WTC11 (cell line): ENCODE measurements around the gene MRPL28. TPM values are rescaled to one million over a fixed set of nuclear protein-coding genes. Genes with fewer than 3 reads are reported as not detected.

Source experiments
- ATAC-seq: fragments of 200-7000 bp; cut with Tn5 transposase; 2 replicates; pipeline ENCODE4 v1.10.0; 2021; ENCODE audit warnings: mild to moderate bottlenecking, moderate library complexity
- CTCF ChIA-PET: fragments of 300-600 bp; sonication (Branson Sonifier 250); formaldehyde crosslinking; loops from one replicate; lab custom pipeline; 2021; ENCODE audit warnings: antibody characterized with exemption; lab: Charles Lee
- POLR2A ChIA-PET: fragments of 350-600 bp; sonication (Branson Sonifier 250); formaldehyde crosslinking; loops from one replicate; lab custom pipeline; 2021; ENCODE audit warnings: antibody characterized with exemption; lab: Charles Lee
- DNase-seq: peaks from one replicate; pipeline ENCODE4 v3.0.0; 2021; ENCODE audit warnings: low spot score
- H3K27ac Mint-ChIP-seq: 2 replicates; pipeline ENCODE4 v1.8.0; 2021; ENCODE audit warnings: mixed read lengths
- H3K27me3 Mint-ChIP-seq: 2 replicates; pipeline ENCODE4 v1.8.0; 2021; ENCODE audit warnings: low read depth, mild to moderate bottlenecking, moderate library complexity, mixed read lengths
- H3K36me3 Mint-ChIP-seq: 2 replicates; pipeline ENCODE4 v1.8.0; 2021; ENCODE audit warnings: mixed read lengths
- H3K4me1 Mint-ChIP-seq: 2 replicates; pipeline ENCODE4 v1.8.0; 2022; ENCODE audit warnings: mixed read lengths
- H3K4me3 Mint-ChIP-seq: 2 replicates; pipeline ENCODE4 v1.8.0; 2021; ENCODE audit warnings: mild to moderate bottlenecking, moderate library complexity, mixed read lengths
- H3K9me3 Mint-ChIP-seq: 2 replicates; pipeline ENCODE4 v1.8.0; 2021; ENCODE audit warnings: mixed read lengths
- E2F4 ChIP-seq: sonication (generic); formaldehyde crosslinking; IDR thresholded peaks from 2 replicates; pipeline ENCODE4 v1.8.1; 2022; ENCODE audit warnings: low read depth, mild to moderate bottlenecking, moderate library complexity, missing genetic modification reagents, borderline replicate concordance
- ELF4 ChIP-seq: sonication (generic); formaldehyde crosslinking; IDR thresholded peaks from 2 replicates; pipeline ENCODE4 v1.8.1; 2022; ENCODE audit warnings: low read depth, mild to moderate bottlenecking, moderate library complexity, missing genetic modification reagents
- EMX1 ChIP-seq: fragments of 250-450 bp; sonication (Bioruptor Pico); IDR thresholded peaks from 2 replicates; pipeline ENCODE4 v1.8.0; 2021; ENCODE audit warnings: mild to moderate bottlenecking
- ESRRA ChIP-seq: sonication (generic); formaldehyde crosslinking; IDR thresholded peaks from 2 replicates; pipeline ENCODE4 v1.8.1; 2022; ENCODE audit warnings: mild to moderate bottlenecking, missing genetic modification reagents, borderline replicate concordance
- GABPB1 ChIP-seq: sonication (generic); formaldehyde crosslinking; IDR thresholded peaks from 2 replicates; pipeline ENCODE4 v1.8.1; 2023; ENCODE audit warnings: mild to moderate bottlenecking, missing genetic modification reagents
- GTF2I ChIP-seq: fragments of 250-450 bp; sonication (Bioruptor Pico); conservative IDR thresholded peaks from 2 replicates; pipeline ENCODE4 v1.4.0; 2021; ENCODE audit warnings: mild to moderate bottlenecking
- JAZF1 ChIP-seq: fragments of 250-450 bp; sonication (Bioruptor Pico); IDR thresholded peaks from 2 replicates; pipeline ENCODE4 v1.9.0; 2021; ENCODE audit warnings: moderate library complexity, mild to moderate bottlenecking, inconsistent platforms
- MXD4 ChIP-seq: fragments of 250-450 bp; sonication (Bioruptor Pico); IDR thresholded peaks from 2 replicates; pipeline ENCODE4 v1.8.0; 2021; ENCODE audit warnings: mild to moderate bottlenecking, moderate library complexity, borderline replicate concordance
- PRRX2 ChIP-seq: fragments of 250-450 bp; sonication (Bioruptor Pico); IDR thresholded peaks from 2 replicates; pipeline ENCODE4 v1.8.0; 2021; ENCODE audit warnings: mild to moderate bottlenecking
- SP1 ChIP-seq: sonication (generic); formaldehyde crosslinking; conservative IDR thresholded peaks from 2 replicates; pipeline ENCODE4 v1.8.1; 2022; ENCODE audit warnings: missing genetic modification reagents
- TCF7 ChIP-seq: sonication (generic); formaldehyde crosslinking; IDR thresholded peaks from 2 replicates; pipeline ENCODE4 v1.8.0; 2022; ENCODE audit warnings: mild to moderate bottlenecking, low read depth, missing genetic modification reagents, moderate library complexity
- ZBTB21 ChIP-seq: sonication (generic); formaldehyde crosslinking; IDR thresholded peaks from 2 replicates; pipeline ENCODE4 v1.8.1; 2023; ENCODE audit warnings: mild to moderate bottlenecking, missing genetic modification reagents, borderline replicate concordance
- ZNF121 ChIP-seq: sonication (generic); formaldehyde crosslinking; IDR thresholded peaks from 2 replicates; pipeline ENCODE4 v1.8.0; 2023; ENCODE audit warnings: missing genetic modification reagents
- ZNF263 ChIP-seq: sonication (generic); formaldehyde crosslinking; IDR thresholded peaks from 2 replicates; pipeline ENCODE4 v1.8.1; 2022; ENCODE audit warnings: low read depth, mild to moderate bottlenecking, moderate library complexity, missing genetic modification reagents
- ZNF317 ChIP-seq: sonication (generic); formaldehyde crosslinking; IDR thresholded peaks from 2 replicates; pipeline ENCODE4 v1.8.1; 2023; ENCODE audit warnings: low read depth, mild to moderate bottlenecking, moderate library complexity, missing genetic modification reagents, borderline replicate concordance
- ZNF416 ChIP-seq: fragments of 250-450 bp; sonication (Bioruptor Pico); IDR thresholded peaks from 2 replicates; pipeline ENCODE4 v1.9.0; 2021; ENCODE audit warnings: mild to moderate bottlenecking, inconsistent platforms
- total RNA-seq: library from RNA; stranded (reverse); gene quantifications from 3 replicates; pipeline ENCODE4 v1.2.3, GENCODE V29; 2021
- TF ChIP-seq, protein P1 (sequence below): sonication (generic); formaldehyde crosslinking; IDR thresholded peaks from 2 replicates; pipeline ENCODE4 v1.8.1; 2022; ENCODE audit warnings: low read depth, missing genetic modification reagents, borderline replicate concordance
- TF ChIP-seq, protein P2 (sequence below): fragments of 250-450 bp; sonication (Bioruptor Pico); IDR thresholded peaks from 2 replicates; pipeline ENCODE4 v1.9.0; 2021; ENCODE audit warnings: mild to moderate bottlenecking, borderline replicate concordance
- TF ChIP-seq, protein P3 (sequence below): sonication (generic); formaldehyde crosslinking; IDR thresholded peaks from 2 replicates; pipeline ENCODE4 v1.8.0; 2022; ENCODE audit warnings: mild to moderate bottlenecking, missing genetic modification reagents
- TF ChIP-seq, protein P4 (sequence below): fragments of 250-450 bp; sonication (Bioruptor Pico); conservative IDR thresholded peaks from 2 replicates; pipeline ENCODE4 v1.9.0; 2021; ENCODE audit warnings: mild to moderate bottlenecking
- TF ChIP-seq, protein P5 (sequence below): sonication (generic); formaldehyde crosslinking; IDR thresholded peaks from 2 replicates; pipeline ENCODE4 v1.8.0; 2022; ENCODE audit warnings: mild to moderate bottlenecking, missing genetic modification reagents

Gene MRPL28
- total RNA-seq, 1 experiment from 2014 or later = 119 TPM

DNA sequence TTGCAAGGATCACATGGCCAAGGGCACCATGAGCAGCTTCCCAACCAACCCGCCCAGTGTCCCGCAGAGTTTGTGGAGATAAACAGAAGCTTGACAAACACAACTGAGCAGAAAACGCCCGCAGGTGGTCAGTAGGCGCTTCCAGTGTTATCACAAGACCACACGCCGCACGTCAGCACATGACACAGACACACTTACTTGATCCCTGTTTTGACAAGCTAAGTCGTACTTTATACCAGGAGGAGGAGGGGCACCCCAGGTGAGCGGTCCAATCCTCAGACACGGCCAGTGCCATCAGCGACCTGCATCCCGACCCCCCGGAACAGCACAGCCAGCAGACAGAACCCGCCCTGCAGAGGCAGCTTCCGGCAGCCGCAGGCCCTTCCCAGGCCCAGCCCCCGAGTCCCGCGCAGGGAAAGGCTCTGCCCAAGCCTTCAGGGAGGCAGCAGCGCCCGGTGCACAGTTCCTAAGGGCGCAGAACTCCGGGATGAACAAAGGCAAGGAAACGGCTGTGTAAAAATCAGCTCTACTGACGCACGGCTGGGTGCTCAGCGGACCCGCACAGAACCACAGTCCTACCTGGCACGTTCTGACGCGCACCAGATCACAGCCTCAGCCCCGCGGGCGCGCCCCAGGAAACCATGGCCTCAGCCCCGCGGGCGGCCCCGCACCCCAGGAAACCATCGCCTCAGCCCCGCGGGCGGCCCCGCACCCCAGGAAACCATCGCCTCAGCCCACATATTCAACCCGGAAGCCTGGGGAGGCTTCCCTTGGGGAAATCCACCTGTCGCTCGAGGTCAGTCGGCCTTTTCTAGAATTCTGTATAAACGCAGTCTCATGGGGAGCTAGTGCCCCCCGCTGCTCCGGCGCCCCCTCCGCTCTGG is 45.6 kb downstream of the MRPL28 start:
- POLR2A ChIA-PET = interaction anchor here (0.6 kb wide), 1 partner anchor 942 kb away, joined by 3 read pairs; no protein-coding TSS in a partner anchor
- Mint-ChIP-seq H3K27ac (peak overlapping the region; percentile 30; the same call in 1 of the 2 replicates), H3K4me1 (peaks cover 16% of the 10 kb centered on the region), H3K36me3 (no peaks in the 10 kb centered on the region), H3K27me3 (no peaks in the 10 kb centered on the region), H3K9me3 (no peaks in the 10 kb centered on the region), H3K4me3 (no peak overlapping the region)
- TF ChIP-seq, protein P1, sequence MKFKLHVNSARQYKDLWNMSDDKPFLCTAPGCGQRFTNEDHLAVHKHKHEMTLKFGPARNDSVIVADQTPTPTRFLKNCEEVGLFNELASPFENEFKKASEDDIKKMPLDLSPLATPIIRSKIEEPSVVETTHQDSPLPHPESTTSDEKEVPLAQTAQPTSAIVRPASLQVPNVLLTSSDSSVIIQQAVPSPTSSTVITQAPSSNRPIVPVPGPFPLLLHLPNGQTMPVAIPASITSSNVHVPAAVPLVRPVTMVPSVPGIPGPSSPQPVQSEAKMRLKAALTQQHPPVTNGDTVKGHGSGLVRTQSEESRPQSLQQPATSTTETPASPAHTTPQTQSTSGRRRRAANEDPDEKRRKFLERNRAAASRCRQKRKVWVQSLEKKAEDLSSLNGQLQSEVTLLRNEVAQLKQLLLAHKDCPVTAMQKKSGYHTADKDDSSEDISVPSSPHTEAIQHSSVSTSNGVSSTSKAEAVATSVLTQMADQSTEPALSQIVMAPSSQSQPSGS (CRISPR knock-in tag) = no peak
- TF ChIP-seq ESRRA (CRISPR knock-in tag) (no peak), TCF7 (no peak), MXD4 (CRISPR knock-in tag) (no peak), SP1 (no peak), PRRX2 (CRISPR knock-in tag) (no peak), GTF2I (CRISPR knock-in tag) (no peak), JAZF1 (CRISPR knock-in tag) (no peak), ZNF416 (CRISPR knock-in tag) (no peak), E2F4 (CRISPR knock-in tag) (no peak)
- TF ChIP-seq, protein P2, sequence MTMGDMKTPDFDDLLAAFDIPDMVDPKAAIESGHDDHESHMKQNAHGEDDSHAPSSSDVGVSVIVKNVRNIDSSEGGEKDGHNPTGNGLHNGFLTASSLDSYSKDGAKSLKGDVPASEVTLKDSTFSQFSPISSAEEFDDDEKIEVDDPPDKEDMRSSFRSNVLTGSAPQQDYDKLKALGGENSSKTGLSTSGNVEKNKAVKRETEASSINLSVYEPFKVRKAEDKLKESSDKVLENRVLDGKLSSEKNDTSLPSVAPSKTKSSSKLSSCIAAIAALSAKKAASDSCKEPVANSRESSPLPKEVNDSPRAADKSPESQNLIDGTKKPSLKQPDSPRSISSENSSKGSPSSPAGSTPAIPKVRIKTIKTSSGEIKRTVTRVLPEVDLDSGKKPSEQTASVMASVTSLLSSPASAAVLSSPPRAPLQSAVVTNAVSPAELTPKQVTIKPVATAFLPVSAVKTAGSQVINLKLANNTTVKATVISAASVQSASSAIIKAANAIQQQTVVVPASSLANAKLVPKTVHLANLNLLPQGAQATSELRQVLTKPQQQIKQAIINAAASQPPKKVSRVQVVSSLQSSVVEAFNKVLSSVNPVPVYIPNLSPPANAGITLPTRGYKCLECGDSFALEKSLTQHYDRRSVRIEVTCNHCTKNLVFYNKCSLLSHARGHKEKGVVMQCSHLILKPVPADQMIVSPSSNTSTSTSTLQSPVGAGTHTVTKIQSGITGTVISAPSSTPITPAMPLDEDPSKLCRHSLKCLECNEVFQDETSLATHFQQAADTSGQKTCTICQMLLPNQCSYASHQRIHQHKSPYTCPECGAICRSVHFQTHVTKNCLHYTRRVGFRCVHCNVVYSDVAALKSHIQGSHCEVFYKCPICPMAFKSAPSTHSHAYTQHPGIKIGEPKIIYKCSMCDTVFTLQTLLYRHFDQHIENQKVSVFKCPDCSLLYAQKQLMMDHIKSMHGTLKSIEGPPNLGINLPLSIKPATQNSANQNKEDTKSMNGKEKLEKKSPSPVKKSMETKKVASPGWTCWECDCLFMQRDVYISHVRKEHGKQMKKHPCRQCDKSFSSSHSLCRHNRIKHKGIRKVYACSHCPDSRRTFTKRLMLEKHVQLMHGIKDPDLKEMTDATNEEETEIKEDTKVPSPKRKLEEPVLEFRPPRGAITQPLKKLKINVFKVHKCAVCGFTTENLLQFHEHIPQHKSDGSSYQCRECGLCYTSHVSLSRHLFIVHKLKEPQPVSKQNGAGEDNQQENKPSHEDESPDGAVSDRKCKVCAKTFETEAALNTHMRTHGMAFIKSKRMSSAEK (CRISPR knock-in tag) = no peak
- TF ChIP-seq, protein P3, sequence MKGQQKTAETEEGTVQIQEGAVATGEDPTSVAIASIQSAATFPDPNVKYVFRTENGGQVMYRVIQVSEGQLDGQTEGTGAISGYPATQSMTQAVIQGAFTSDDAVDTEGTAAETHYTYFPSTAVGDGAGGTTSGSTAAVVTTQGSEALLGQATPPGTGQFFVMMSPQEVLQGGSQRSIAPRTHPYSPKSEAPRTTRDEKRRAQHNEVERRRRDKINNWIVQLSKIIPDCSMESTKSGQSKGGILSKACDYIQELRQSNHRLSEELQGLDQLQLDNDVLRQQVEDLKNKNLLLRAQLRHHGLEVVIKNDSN (CRISPR knock-in tag) = no peak
- TF ChIP-seq, protein P4, sequence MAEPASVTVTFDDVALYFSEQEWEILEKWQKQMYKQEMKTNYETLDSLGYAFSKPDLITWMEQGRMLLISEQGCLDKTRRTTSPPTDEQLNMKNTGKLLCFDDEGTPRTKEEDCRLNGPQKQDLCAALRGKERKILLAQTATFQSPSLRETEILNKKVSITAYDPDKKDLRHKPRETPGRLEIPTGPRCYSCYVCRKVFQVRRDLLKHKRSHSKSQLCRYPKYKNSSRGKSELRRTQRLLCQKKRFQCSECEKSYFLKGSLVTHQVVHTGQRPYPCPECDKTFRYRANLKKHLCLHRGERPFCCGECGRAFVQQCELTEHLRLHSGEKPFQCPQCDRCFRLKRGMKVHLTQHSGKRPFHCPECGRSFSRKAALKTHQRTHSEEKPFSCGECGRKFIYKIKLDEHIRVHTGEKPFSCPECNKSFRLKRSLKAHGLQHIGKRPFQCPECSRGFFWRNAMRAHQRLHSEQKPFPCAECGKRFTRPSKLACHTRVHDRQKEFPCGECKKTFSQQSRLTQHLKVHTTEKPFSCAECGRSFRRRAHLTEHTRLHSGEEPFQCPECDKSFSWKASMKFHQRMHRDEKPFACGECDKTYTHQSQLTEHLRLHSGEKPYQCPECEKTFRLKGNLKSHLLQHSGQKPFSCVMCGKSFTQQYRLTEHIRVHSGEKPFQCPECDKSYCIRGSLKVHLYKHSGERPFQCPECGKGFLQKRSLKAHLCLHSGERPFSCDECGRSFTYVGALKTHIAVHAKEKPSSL (CRISPR knock-in tag) = no peak
- CTCF ChIA-PET = interaction anchor here (0.5 to 1.2 kb wide), 3 partner anchors 28 to 1577 kb away, joined by 3 to 8 read pairs (median 4); no protein-coding TSS in a partner anchor
- DNase-seq (peak; percentile 49), ATAC-seq (peak; percentile 57)

DNA sequence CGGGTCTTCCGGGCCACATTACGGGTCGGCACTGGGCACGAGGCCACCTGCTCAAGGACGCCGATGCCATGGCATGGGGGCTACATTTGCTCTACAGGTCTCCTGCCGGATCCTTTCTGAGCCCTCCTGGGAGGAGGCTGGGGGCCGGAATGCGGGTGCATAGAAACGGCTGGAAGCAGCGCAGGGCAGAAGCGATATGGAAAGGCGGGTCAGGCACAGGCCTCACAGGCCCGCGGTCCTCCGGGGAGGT is 46.2 kb downstream of the MRPL28 start:
- H3K27ac Mint-ChIP-seq = no peak overlapping the region
- DNase-seq (no peak), ATAC-seq (no peak)
- H3K4me1 Mint-ChIP-seq = peaks cover 19% of the 10 kb centered on the region
- H3K9me3 Mint-ChIP-seq = no peaks in the 10 kb centered on the region
- ChIA-PET POLR2A (interaction anchor here (0.6 kb wide), 1 partner anchor 943 kb away, joined by 3 read pairs; no protein-coding TSS in a partner anchor), CTCF (interaction anchor here (0.5 to 1.1 kb wide), 2 partner anchors 29 to 1577 kb away, joined by 4 to 8 read pairs; no protein-coding TSS in a partner anchor)
- no peaks in the 10 kb centered on the region for H3K27me3 Mint-ChIP-seq
- H3K4me3 Mint-ChIP-seq = no peak overlapping the region
- H3K36me3 Mint-ChIP-seq = peaks cover under 1% of the 10 kb centered on the region; the same call in 1 of the 2 replicates
- TF ChIP-seq ZNF263 (no peak), GABPB1 (CRISPR knock-in tag) (no peak), PRRX2 (CRISPR knock-in tag) (no peak), EMX1 (CRISPR knock-in tag) (no peak), ZBTB21 (CRISPR knock-in tag) (no peak), ZNF121 (CRISPR knock-in tag) (no peak), ELF4 (no peak), GTF2I (CRISPR knock-in tag) (no peak), ZNF317 (no peak)
- TF ChIP-seq, protein P5, sequence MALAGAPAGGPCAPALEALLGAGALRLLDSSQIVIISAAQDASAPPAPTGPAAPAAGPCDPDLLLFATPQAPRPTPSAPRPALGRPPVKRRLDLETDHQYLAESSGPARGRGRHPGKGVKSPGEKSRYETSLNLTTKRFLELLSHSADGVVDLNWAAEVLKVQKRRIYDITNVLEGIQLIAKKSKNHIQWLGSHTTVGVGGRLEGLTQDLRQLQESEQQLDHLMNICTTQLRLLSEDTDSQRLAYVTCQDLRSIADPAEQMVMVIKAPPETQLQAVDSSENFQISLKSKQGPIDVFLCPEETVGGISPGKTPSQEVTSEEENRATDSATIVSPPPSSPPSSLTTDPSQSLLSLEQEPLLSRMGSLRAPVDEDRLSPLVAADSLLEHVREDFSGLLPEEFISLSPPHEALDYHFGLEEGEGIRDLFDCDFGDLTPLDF (CRISPR knock-in tag) = no peak
